Testis (tissue), 2 donors: ENCODE measurements around the gene AMDHD2.

Experiments used
- CTCF ChIP-seq, 3 experiments: fragments of 450-650 bp in 2 of 3; fragments of 200-600 bp in 1 of 3; sonication (generic) in 1 of 3; IDR thresholded peaks; one replicate each; pipeline ENCODE4 v1.5.1; 2016 to 2019; ENCODE audit warnings: antibody characterized with exemption in 3 of 3, mild to moderate bottlenecking in 2 of 3, moderate library complexity in 1 of 3
- POLR2A ChIP-seq: fragments of 450-650 bp; IDR thresholded peaks from one replicate; pipeline ENCODE4 v1.6.1; 2017; ENCODE audit warnings: antibody characterized with exemption, mild to moderate bottlenecking, moderate library complexity

GRCh38 chr16:2498531-2499253 lies 21.5 kb upstream of the AMDHD2 start:
- TF ChIP-seq POLR2A (no peak), CTCF (IDR thresholded peaks at IDR 0.05) (no peak)
